ENCODE results near the gene CAV3. TPM values are rescaled to one million over a fixed set of nuclear protein-coding genes. Genes with fewer than 3 reads are reported as not detected.

Gene CAV3
- total RNA-seq, 3 donors from 2014 or later = not detected

- TF ChIP-seq CTCF (IDR thresholded peaks at IDR 0.05) = no peak
- no peak for TF ChIP-seq POLR2A (IDR thresholded peaks at IDR 0.05)
- no peak for TF ChIP-seq POLR2AphosphoS5 (IDR thresholded peaks at IDR 0.05)
- DNase-seq (ENCODE audit: low spot score in 2 of 2) = no peak
- no peaks in the 10 kb centered on the region for H3K4me1 ChIP-seq
- no peak overlapping the region for H3K27ac ChIP-seq
- H3K9me3 ChIP-seq = no peaks in the 10 kb centered on the region
- intact Hi-C loops (cut with DNase I; ENCODE audit: low total_unique reads) = no loop called here
- H3K36me3 ChIP-seq = no peaks in the 10 kb centered on the region
- no peaks in the 10 kb centered on the region for H3K27me3 ChIP-seq
- no peak overlapping the region for H3K4me3 ChIP-seq
These were observed 1.3 kb downstream of the CAV3 start for GRCh38 chr3:8734908-8735307.

DNA sequence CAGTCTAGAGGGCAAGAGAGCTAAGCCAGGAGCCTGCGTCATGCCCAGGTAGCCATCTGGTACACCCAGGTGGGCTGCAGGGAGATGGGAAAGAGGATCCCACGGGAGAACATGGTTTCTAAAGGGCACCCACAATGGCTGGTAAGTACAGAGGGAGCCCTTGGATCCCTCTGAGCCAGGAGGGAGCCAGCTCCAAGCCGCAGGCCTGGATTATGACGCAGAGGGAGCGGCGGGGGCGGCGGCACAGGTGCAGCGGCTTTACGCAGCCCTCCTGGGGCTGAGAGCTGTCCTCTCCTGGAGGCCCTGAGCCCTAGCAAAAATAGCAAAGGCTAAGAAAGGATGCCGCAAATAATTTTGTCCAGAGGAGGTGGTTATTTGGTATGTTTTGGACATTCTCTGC, 2.8 kb downstream of the CAV3 start:
- TF ChIP-seq POLR2AphosphoS5 (IDR thresholded peaks at IDR 0.05) (no peak), POLR2A (IDR thresholded peaks at IDR 0.05) (no peak), CTCF (IDR thresholded peaks at IDR 0.05) (no peak)
- Histone ChIP-seq H3K4me1 (no peaks in the 10 kb centered on the region), H3K27ac (no peak overlapping the region), H3K36me3 (no peaks in the 10 kb centered on the region), H3K9me3 (no peaks in the 10 kb centered on the region), H3K4me3 (no peak overlapping the region), H3K27me3 (no peaks in the 10 kb centered on the region)
- no peak for DNase-seq (ENCODE audit: low spot score in 2 of 2)
- intact Hi-C loops (cut with DNase I; ENCODE audit: low total_unique reads) = no loop called here

GRCh38 chr3:8737301-8737700, 3.7 kb downstream of the CAV3 start:
- TF ChIP-seq POLR2A (IDR thresholded peaks at IDR 0.05) = no peak
- TF ChIP-seq POLR2AphosphoS5 (IDR thresholded peaks at IDR 0.05) = no peak
- no peak for TF ChIP-seq CTCF (IDR thresholded peaks at IDR 0.05)
- H3K27ac ChIP-seq = no peak overlapping the region
- no peak for DNase-seq (ENCODE audit: low spot score in 2 of 2)
- intact Hi-C loops (cut with DNase I; ENCODE audit: low total_unique reads) = no loop called here
- H3K36me3 ChIP-seq = no peaks in the 10 kb centered on the region
- H3K4me3 ChIP-seq = no peak overlapping the region
- no peaks in the 10 kb centered on the region for H3K9me3 ChIP-seq
- no peaks in the 10 kb centered on the region for H3K4me1 ChIP-seq
- H3K27me3 ChIP-seq = no peaks in the 10 kb centered on the region

DNA sequence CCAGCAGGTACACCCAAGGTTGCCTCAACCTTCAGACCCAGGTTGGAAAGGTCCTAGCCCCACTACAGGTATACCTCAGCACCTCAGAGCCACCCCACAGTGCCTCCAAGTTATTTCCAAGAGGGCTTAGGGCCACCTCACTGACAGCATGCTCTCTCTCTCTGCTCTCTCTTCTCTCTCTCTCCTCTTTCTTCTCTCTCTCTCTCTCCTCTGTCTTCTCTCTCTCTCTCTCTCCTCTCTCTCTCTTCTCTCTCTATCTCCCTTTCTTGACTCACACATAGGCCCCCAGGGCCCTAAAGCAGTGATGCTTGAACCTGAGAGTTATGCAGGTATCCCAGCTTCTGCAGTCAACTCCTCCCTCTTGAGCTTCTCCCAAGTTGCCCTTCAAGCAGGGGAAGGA, 4.2 kb downstream of the CAV3 start:
- intact Hi-C loops (cut with DNase I; ENCODE audit: low total_unique reads) = no loop called here
- TF ChIP-seq POLR2A (IDR thresholded peaks at IDR 0.05) (no peak), POLR2AphosphoS5 (IDR thresholded peaks at IDR 0.05) (no peak), CTCF (IDR thresholded peaks at IDR 0.05) (no peak)
- Histone ChIP-seq H3K27ac (no peak overlapping the region), H3K27me3 (no peaks in the 10 kb centered on the region), H3K4me3 (no peak overlapping the region), H3K4me1 (no peaks in the 10 kb centered on the region), H3K9me3 (no peaks in the 10 kb centered on the region), H3K36me3 (no peaks in the 10 kb centered on the region)
- DNase-seq (ENCODE audit: low spot score in 2 of 2) = no peak

DNA sequence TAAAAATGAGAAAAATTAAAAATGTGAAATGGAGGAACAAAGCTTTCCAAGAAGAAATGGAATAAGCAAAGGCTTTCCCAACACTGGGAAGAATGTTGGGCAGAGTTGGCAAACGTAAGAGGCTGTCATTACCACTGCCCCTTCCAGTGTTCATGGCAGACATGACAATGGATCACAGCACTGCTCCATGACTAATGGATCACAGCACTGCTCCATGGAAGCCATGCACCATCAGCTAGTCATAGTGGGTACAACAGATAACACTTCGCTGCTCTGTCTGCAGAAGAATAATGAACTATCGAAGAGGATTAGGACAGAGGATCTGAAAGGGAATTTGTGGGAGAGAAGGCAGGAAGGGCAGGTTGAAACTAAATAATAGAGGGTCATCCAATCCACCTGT, 5.0 kb downstream of the CAV3 start:
- intact Hi-C loops (cut with DNase I; ENCODE audit: low total_unique reads) = no loop called here
- H3K27me3 ChIP-seq = no peaks in the 10 kb centered on the region
- H3K27ac ChIP-seq = no peak overlapping the region
- no peaks in the 10 kb centered on the region for H3K36me3 ChIP-seq
- DNase-seq (ENCODE audit: low spot score in 2 of 2) = no peak
- no peaks in the 10 kb centered on the region for H3K4me1 ChIP-seq
- H3K9me3 ChIP-seq = no peaks in the 10 kb centered on the region
- no peak for TF ChIP-seq CTCF (IDR thresholded peaks at IDR 0.05)
- H3K4me3 ChIP-seq = no peak overlapping the region

Measured in breast epithelium (tissue), 4 donors.